Measurements from ENCODE around the gene BAIAP3. TPM values are rescaled to one million over a fixed set of nuclear protein-coding genes. Genes with fewer than 3 reads are reported as not detected.

BAIAP3 gene
- total RNA-seq, 2 experiments from 2014 or later = 0.17 to 0.31 TPM

DNA sequence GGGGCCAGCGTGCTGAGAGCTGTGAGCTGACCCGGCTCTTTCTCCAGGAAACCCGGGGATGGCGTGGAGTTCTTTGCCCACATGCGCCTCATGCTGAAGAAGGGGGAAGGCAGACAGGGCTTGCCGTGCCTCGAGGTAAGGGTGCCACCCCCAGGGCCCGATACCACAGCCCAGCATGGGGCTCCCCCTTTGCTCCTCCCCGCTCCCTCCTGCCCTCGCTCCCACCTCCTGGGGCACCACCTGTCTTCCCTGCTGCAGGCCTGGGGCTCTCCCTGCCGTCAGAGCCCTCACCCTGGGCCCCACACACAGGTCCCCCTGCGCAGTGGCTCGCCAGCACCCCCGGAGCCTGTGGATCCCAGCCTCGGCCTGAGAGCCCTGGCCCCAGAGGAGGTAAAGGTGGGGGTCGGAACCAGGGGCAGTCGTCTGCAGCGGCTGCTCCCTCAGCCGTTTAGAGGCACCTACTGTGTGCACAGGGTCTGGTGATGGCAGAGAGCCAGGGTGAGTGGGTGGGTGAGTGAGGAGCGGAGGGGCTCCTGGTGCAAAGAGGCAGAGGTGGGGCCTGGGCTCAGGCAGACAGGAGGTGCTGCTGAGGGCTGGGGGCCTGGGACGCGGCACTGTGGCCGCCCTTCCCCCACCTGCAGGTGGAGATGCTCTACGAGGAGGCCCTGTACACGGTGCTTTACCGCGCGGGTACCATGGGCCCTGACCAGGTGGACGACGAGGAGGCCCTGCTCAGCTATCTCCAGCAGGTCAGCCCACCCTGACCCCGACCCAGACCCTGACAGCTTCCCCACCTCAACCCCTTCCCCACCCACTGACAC is 5.6 kb downstream of the BAIAP3 start:
- intact Hi-C loops (cut with micrococcal nuclease) = no loop called here
- no peak overlapping the region for H3K27ac Mint-ChIP-seq
- no peak overlapping the region for H3K4me3 Mint-ChIP-seq
- no peaks in the 10 kb centered on the region for H3K36me3 Mint-ChIP-seq
- ChIA-PET POLR2A (no interaction called here), CTCF (no interaction called here)
- peaks cover 25% of the 10 kb centered on the region for H3K4me1 Mint-ChIP-seq (ENCODE audit: low read depth)
- H3K9me3 Mint-ChIP-seq = no peaks in the 10 kb centered on the region
- DNase-seq = no peak
- H3K27me3 Mint-ChIP-seq = peaks cover 9% of the 10 kb centered on the region

DNA sequence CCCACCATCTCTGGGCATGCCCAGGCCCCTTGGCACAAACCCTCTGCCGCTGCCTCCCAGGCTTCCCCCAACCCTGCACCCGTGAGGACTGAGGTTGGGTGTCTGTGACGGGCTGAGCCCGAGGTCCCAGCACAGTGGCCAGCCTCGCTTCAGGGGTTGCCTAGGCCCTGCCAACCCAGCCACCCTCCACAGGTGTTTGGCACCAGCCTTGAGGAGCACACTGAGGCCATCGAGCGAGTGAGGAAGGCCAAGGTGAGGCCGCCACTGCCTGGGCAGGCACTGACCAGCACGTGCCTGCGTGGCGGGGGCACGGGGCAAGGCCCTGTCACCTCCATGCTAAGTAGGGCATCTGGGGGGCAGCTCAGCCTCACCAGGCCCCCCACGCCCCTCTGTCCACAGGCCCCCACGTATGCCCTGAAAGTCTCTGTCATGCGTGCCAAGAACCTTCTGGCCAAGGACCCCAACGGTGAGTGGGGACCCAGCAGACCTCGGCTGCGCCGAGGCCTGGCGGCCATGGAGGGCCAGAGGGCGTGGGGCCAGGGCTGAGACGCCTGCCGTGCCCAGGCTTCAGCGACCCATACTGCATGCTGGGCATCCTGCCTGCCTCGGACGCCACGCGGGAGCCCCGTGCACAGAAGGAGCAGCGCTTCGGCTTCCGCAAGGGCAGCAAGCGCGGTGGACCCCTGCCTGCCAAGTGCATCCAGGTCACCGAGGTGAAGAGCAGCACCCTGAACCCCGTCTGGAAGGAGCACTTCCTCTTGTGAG is 7.5 kb downstream of the BAIAP3 start:
- CTCF ChIA-PET = no interaction called here

GRCh38 chr16:1341495-1342420 is 8.3 kb downstream of the BAIAP3 start:
- peaks cover 22% of the 10 kb centered on the region for H3K4me1 Mint-ChIP-seq (ENCODE audit: low read depth)
- no peak overlapping the region for H3K4me3 Mint-ChIP-seq
- no peak for DNase-seq
- intact Hi-C loops (cut with micrococcal nuclease) = loop anchor here (2.0 kb wide), 1 partner anchor 33 kb away; the partner anchor contains the start of gene UBE2I
- H3K27ac Mint-ChIP-seq = no peak overlapping the region
- CTCF ChIA-PET = interaction anchor here (1.0 to 1.2 kb wide), 2 partner anchors 21 to 40 kb away, joined by 3 read pairs; no protein-coding TSS in a partner anchor
- H3K27me3 Mint-ChIP-seq = no peaks in the 10 kb centered on the region
- H3K36me3 Mint-ChIP-seq = no peaks in the 10 kb centered on the region
- H3K9me3 Mint-ChIP-seq = no peaks in the 10 kb centered on the region
- POLR2A ChIA-PET = interaction anchor here (1.7 kb wide), 1 partner anchor 33 kb away, joined by 7 read pairs; the partner anchor contains the start of gene UBE2I

More for the DNA sequence above, 7.5 kb downstream of the BAIAP3 start:
- Mint-ChIP-seq H3K27me3 (no peaks in the 10 kb centered on the region), H3K27ac (no peak overlapping the region), H3K4me1 (ENCODE audit: low read depth) (peaks cover 23% of the 10 kb centered on the region), H3K9me3 (no peaks in the 10 kb centered on the region), H3K4me3 (no peak overlapping the region), H3K36me3 (no peaks in the 10 kb centered on the region)
- intact Hi-C loops (cut with micrococcal nuclease) = no loop called here
- POLR2A ChIA-PET = no interaction called here
- DNase-seq = no peak

DNA sequence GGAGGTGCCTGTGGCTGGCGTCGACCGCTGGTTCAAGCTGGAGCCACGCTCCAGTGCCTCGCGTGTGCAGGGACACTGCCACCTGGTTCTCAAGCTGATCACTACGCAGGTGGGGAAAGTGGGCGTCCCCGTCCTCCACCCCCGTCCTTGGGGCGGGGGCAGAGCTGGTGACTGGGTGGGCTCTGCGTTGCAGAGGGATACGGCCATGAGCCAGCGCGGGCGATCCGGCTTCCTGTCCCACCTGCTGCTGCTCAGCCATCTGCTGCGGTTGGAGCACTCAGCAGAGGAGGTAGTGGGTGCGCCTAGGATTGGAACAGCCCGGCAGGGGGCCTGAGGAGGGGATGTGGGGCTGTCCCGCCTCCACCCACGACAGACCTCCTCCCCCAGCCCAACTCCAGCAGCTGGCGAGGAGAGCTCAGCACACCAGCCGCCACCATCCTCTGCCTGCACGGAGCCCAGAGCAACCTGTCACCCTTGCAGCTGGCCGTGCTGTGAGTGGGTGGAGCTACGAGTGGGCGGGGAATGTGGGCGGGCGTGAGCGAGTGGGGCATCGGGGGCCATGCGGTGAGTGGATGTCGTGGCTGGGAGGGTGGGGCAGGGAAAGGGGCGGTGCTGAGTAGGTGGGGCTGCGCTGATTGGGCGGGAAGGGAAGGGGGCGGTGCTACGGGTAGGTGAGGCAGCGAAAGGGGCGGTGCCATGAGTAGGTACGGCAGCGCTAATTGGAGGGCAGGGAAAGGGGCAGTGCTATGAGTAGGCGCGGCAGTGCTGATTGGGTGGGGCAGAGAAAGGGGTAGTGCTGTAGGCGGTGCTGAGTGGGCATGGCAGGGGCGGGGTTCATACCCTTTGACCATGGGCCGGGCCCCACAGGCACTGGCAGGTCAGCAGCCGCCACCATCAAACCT is 9.3 kb downstream of the BAIAP3 start:
- peak; percentile 96 for DNase-seq
- Mint-ChIP-seq H3K9me3 (no peaks in the 10 kb centered on the region), H3K27me3 (no peaks in the 10 kb centered on the region), H3K4me1 (ENCODE audit: low read depth) (peaks cover 22% of the 10 kb centered on the region), H3K36me3 (no peaks in the 10 kb centered on the region), H3K4me3 (peak overlapping the region; percentile 49), H3K27ac (no peak overlapping the region)
- ChIA-PET CTCF (interaction anchor here (1.0 to 1.4 kb wide), 3 partner anchors 20 to 41 kb away, joined by 3 to 4 read pairs (median 3); no protein-coding TSS in a partner anchor), POLR2A (interaction anchor here (1.7 kb wide), 1 partner anchor 34 kb away, joined by 7 read pairs; the partner anchor contains the start of gene UBE2I)
- intact Hi-C loops (cut with micrococcal nuclease) = loop anchor here (2.0 kb wide), 1 partner anchor 34 kb away; the partner anchor contains the start of gene UBE2I

- no peaks in the 10 kb centered on the region for H3K9me3 Mint-ChIP-seq
- intact Hi-C loops (cut with micrococcal nuclease) = loop anchor here (2.0 kb wide), 1 partner anchor 35 kb away; the partner anchor contains the start of gene UBE2I
- ChIA-PET CTCF (interaction anchor here (1.4 kb wide), 1 partner anchor 20 kb away, joined by 4 read pairs; no protein-coding TSS in a partner anchor), POLR2A (interaction anchor here (1.7 kb wide), 1 partner anchor 34 kb away, joined by 7 read pairs; the partner anchor contains the start of gene UBE2I)
- DNase-seq = no peak
- peaks cover 22% of the 10 kb centered on the region for H3K4me1 Mint-ChIP-seq (ENCODE audit: low read depth)
- H3K27ac Mint-ChIP-seq = no peak overlapping the region
- H3K27me3 Mint-ChIP-seq = no peaks in the 10 kb centered on the region
- peak overlapping the region; percentile 49 for H3K4me3 Mint-ChIP-seq
- no peaks in the 10 kb centered on the region for H3K36me3 Mint-ChIP-seq
These were observed 10.2 kb downstream of the BAIAP3 start for GRCh38 chr16:1343428-1344242.

- Mint-ChIP-seq H3K9me3 (no peaks in the 10 kb centered on the region), H3K27me3 (no peaks in the 10 kb centered on the region), H3K4me1 (ENCODE audit: low read depth) (peaks cover 22% of the 10 kb centered on the region), H3K27ac (no peak overlapping the region), H3K4me3 (no peak overlapping the region), H3K36me3 (no peaks in the 10 kb centered on the region)
- CTCF ChIA-PET = interaction anchor here (1.4 kb wide), 1 partner anchor 20 kb away, joined by 4 read pairs; no protein-coding TSS in a partner anchor
- POLR2A ChIA-PET = no interaction called here
- intact Hi-C loops (cut with micrococcal nuclease) = no loop called here
- DNase-seq = no peak
These were observed 11.1 kb downstream of the BAIAP3 start for GRCh38 chr16:1344499-1344898.

- Mint-ChIP-seq H3K36me3 (no peaks in the 10 kb centered on the region), H3K27me3 (no peaks in the 10 kb centered on the region), H3K27ac (no peak overlapping the region), H3K9me3 (no peaks in the 10 kb centered on the region), H3K4me1 (ENCODE audit: low read depth) (peaks cover 23% of the 10 kb centered on the region), H3K4me3 (no peak overlapping the region)
- CTCF ChIA-PET = no interaction called here
- DNase-seq = no peak
- intact Hi-C loops (cut with micrococcal nuclease) = no loop called here
- POLR2A ChIA-PET = no interaction called here
These were observed 11.6 kb downstream of the BAIAP3 start for GRCh38 chr16:1345087-1345486.

DNA sequence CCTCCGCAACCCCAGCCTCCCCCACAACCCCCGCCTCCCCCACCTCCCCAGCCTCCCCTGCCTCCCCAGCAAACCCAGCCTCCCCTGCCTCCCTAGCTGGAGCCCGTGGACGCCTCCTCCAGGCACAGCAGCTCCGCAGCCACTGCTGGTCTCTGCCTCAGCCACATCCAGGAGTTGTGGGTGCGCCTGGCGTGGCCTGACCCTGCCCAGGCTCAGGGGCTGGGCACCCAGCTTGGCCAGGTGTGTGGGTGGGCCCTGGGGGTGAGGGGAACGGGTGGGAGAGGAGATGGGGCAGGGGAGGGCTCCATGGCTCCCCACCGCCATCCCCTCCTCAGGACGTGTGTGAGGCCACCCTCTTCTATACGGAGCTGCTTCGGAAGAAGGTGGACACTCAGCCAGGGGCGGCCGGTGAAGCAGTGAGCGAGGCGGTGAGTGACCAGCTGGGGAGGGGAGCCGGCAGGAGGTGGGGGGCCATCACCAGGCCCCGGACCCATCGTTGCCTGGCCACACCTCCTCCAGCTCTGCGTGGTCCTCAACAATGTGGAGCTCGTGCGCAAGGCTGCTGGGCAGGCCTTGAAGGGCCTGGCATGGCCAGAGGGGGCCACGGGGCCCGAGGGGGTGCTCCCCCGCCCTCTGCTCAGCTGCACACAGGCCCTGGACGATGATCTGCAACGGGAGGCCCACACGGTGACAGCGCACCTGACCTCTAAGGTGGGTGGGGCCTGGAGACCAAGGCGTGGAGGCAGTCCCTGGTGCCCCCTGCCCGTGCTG is 12.4 kb downstream of the BAIAP3 start:
- Mint-ChIP-seq H3K4me3 (no peak overlapping the region), H3K36me3 (no peaks in the 10 kb centered on the region), H3K27ac (no peak overlapping the region), H3K9me3 (no peaks in the 10 kb centered on the region), H3K27me3 (no peaks in the 10 kb centered on the region), H3K4me1 (ENCODE audit: low read depth) (peaks cover 28% of the 10 kb centered on the region)
- POLR2A ChIA-PET = interaction anchor here (0.7 to 1.3 kb wide), 2 partner anchors 11 to 37 kb away, joined by 3 to 4 read pairs; no protein-coding TSS in a partner anchor
- CTCF ChIA-PET = interaction anchor here (0.6 to 1.3 kb wide), 2 partner anchors 18 to 79 kb away, joined by 4 read pairs; no protein-coding TSS in a partner anchor
- intact Hi-C loops (cut with micrococcal nuclease) = no loop called here
- DNase-seq = no peak

DNA sequence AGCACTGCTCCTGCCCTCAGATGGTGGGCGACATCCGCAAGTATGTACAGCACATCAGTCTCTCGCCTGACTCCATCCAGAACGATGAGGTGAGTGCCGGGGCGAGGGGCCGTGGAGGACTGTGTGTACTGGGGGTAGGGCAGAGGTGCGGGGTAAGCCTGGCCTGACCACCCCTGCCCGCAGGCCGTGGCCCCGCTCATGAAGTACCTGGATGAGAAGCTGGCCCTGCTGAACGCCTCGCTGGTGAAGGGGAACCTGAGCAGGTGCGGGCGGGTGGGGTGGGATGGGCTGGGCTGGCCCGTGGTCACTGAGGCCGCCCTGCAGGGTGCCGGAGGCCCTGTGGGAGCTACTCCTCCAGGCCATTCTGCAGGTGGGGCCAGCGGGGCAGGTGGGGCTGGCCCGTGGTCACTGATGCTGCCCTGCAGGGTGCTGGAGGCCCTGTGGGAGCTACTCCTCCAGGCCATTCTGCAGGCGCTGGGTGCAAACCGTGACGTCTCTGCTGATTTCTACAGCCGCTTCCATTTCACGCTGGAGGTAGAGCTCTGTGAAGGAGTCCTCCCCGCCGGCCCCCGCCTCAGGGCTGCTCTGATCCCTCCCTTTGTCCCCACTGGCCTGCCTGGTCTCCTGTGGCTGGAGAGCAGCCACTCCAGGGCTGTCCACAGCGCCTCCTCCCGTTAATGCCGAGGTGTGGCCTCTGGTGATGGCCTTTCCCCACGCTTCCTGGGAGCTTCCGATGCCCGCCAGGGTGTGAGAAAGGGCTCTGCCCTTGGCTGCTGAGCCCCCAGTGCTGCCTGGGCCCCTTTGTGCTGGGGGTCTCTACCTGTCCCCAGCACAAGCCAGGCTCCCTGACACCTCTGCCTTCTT is 13.2 kb downstream of the BAIAP3 start:
- H3K9me3 Mint-ChIP-seq = no peaks in the 10 kb centered on the region
- no peaks in the 10 kb centered on the region for H3K27me3 Mint-ChIP-seq
- CTCF ChIA-PET = interaction anchor here (0.6 to 1.3 kb wide), 2 partner anchors 17 to 78 kb away, joined by 4 read pairs; no protein-coding TSS in a partner anchor

More for the DNA sequence above, 13.2 kb downstream of the BAIAP3 start:
- intact Hi-C loops (cut with micrococcal nuclease) = no loop called here
- H3K36me3 Mint-ChIP-seq = peaks cover 2% of the 10 kb centered on the region
- POLR2A ChIA-PET = interaction anchor here (1.3 kb wide), 1 partner anchor 12 kb away, joined by 4 read pairs; no protein-coding TSS in a partner anchor
- no peak overlapping the region for H3K4me3 Mint-ChIP-seq
- H3K27ac Mint-ChIP-seq = no peak overlapping the region
- peaks cover 28% of the 10 kb centered on the region for H3K4me1 Mint-ChIP-seq (ENCODE audit: low read depth)
- DNase-seq = no peak

All from activated CD4-positive, alpha-beta memory T cell treated with anti-CD3 and anti-CD28 coated beads for 36 hours (primary cell).